IMR-90 (cell line): ENCODE results near the gene GGA2. TPM values are rescaled to one million over a fixed set of nuclear protein-coding genes. Genes with fewer than 3 reads are reported as not detected.

Source experiments
- ATAC-seq: fragments of 200-7000 bp; cut with Tn5 transposase; 2 replicates; pipeline ENCODE4 v1.9.1; 2020; ENCODE audit warnings: low read depth, mild to moderate bottlenecking, moderate library complexity
- BruUV-seq: library from RNA; stranded (reverse); fragments of 400-500 nt; replicated peaks from 2 replicates; lab custom pipeline; 2021; lab: Mats Ljungman, UMichigan
- CTCF ChIA-PET: fragments of 300-600 bp; formaldehyde crosslinking; extraction: SDS; loops from one replicate; lab custom pipeline; 2021; ENCODE audit warnings: antibody characterized with exemption; lab: Yijun Ruan, JAX
- POLR2A ChIA-PET: fragments of 300-600 bp; sonication (Branson Sonifier 250); formaldehyde crosslinking; loops from one replicate; lab custom pipeline; 2022; ENCODE audit warnings: antibody characterized with exemption; ENCODE audit not compliant: unreplicated experiment; lab: Charles Lee
- DNase-seq: peaks from one replicate; pipeline ENCODE4 v3.0.0; 2013
- H2AFZ ChIP-seq: replicated peaks from 2 replicates; pipeline ENCODE3; 2013; ENCODE audit warnings: low read length, mild to moderate bottlenecking; ENCODE audit not compliant: poor library complexity
- H2AK5ac ChIP-seq: 2 replicates; pipeline ENCODE4 v1.6.1; 2013; ENCODE audit warnings: low read depth, low read length, inconsistent platforms
- H2AK9ac ChIP-seq: replicated peaks from 2 replicates; pipeline ENCODE3; 2013; ENCODE audit warnings: mild to moderate bottlenecking, low read depth, low read length, moderate library complexity; ENCODE audit not compliant: poor library complexity
- H2BK120ac ChIP-seq: 2 replicates; pipeline ENCODE4 v1.6.1; 2013; ENCODE audit warnings: low read depth, low read length, inconsistent platforms
- H2BK15ac ChIP-seq: 3 replicates; pipeline ENCODE4 v1.6.1; 2013; ENCODE audit warnings: low read depth, low read length, inconsistent platforms
- H2BK20ac ChIP-seq: 2 replicates; pipeline ENCODE4 v1.6.1; 2013; ENCODE audit warnings: low read depth, mild to moderate bottlenecking, inconsistent platforms, low read length, moderate library complexity
- H2BK5ac ChIP-seq: 2 replicates; pipeline ENCODE4 v1.6.1; 2013; ENCODE audit warnings: mild to moderate bottlenecking, low read depth, low read length, inconsistent platforms; ENCODE audit not compliant: poor library complexity, severe bottlenecking
- H3K14ac ChIP-seq: replicated peaks from 2 replicates; pipeline ENCODE4 v1.6.1; 2013; ENCODE audit warnings: low read depth, low read length, inconsistent platforms
- H3K18ac ChIP-seq: 2 replicates; pipeline ENCODE4 v1.6.1; 2013; ENCODE audit warnings: low read depth, low read length, control low read depth
- H3K23ac ChIP-seq: 2 replicates; pipeline ENCODE4 v1.6.1; 2013; ENCODE audit warnings: low read depth, low read length, inconsistent platforms
- H3K27ac ChIP-seq: 2 replicates; pipeline ENCODE4 v1.5.1; 2013; ENCODE audit warnings: mild to moderate bottlenecking, control low read depth, low read length; ENCODE audit not compliant: insufficient read depth
- H3K27me3 ChIP-seq: 2 replicates; pipeline ENCODE4 v1.6.1; 2013; ENCODE audit warnings: low read length; ENCODE audit not compliant: control insufficient read depth, insufficient read depth
- H3K36me3 ChIP-seq: 2 replicates; pipeline ENCODE4 v1.6.1; 2013; ENCODE audit warnings: low read length, mixed read lengths; ENCODE audit not compliant: control insufficient read depth, insufficient read depth
- H3K4ac ChIP-seq: 2 replicates; pipeline ENCODE4 v1.6.1; 2013; ENCODE audit warnings: low read depth, low read length, inconsistent platforms
- H3K4me1 ChIP-seq: 2 replicates; pipeline ENCODE4 v1.6.1; 2013; ENCODE audit warnings: low read length, mixed read lengths; ENCODE audit not compliant: control insufficient read depth, insufficient read depth
- H3K4me2 ChIP-seq: 2 replicates; pipeline ENCODE4 v1.6.1; 2013; ENCODE audit warnings: low read depth, mild to moderate bottlenecking, control low read depth, low read length, moderate library complexity
- H3K4me3 ChIP-seq: 2 replicates; pipeline ENCODE4 v1.5.1; 2013; ENCODE audit warnings: low read depth, mild to moderate bottlenecking, control low read depth, low read length, moderate library complexity; ENCODE audit not compliant: insufficient read depth
- H3K56ac ChIP-seq: 2 replicates; pipeline ENCODE4 v1.6.1; 2013; ENCODE audit warnings: low read length, inconsistent platforms; ENCODE audit not compliant: insufficient read depth; ENCODE audit errors: extremely low read depth
- H3K79me1 ChIP-seq, 2 experiments: 2 replicates each; pipeline ENCODE4 v1.6.1; 2013; ENCODE audit warnings: low read length in 2 of 2, inconsistent platforms in 1 of 2, low read depth in 1 of 2
- H3K9ac ChIP-seq: 2 replicates; pipeline ENCODE4 v1.6.1; 2013; ENCODE audit warnings: low read depth, low read length, control low read depth
- H3K9me1 ChIP-seq: 2 replicates; pipeline ENCODE4 v1.6.1; 2013; ENCODE audit warnings: low read length, inconsistent platforms; ENCODE audit not compliant: insufficient read depth
- H3K9me3 ChIP-seq: 2 replicates; pipeline ENCODE4 v1.6.1; 2013; ENCODE audit warnings: low read length; ENCODE audit not compliant: control insufficient read depth, insufficient read depth
- H4K20me1 ChIP-seq: 2 replicates; pipeline ENCODE4 v1.6.1; 2013; ENCODE audit warnings: low read length, inconsistent platforms; ENCODE audit not compliant: insufficient read depth
- H4K5ac ChIP-seq: 2 replicates; pipeline ENCODE4 v1.6.1; 2013; ENCODE audit warnings: mild to moderate bottlenecking, low read depth, low read length, control low read depth
- H4K8ac ChIP-seq, 2 experiments: 2 replicates each; pipeline ENCODE4 v1.6.1; 2013; ENCODE audit warnings: low read depth in 2 of 2, low read length in 2 of 2, control low read depth in 1 of 2, inconsistent platforms in 1 of 2
- H4K91ac ChIP-seq: 2 replicates; pipeline ENCODE4 v1.6.1; 2013; ENCODE audit warnings: low read depth, low read length, inconsistent platforms; ENCODE audit not compliant: insufficient read depth
- BHLHE40 ChIP-seq: fragments of 150-350 bp; IDR thresholded peaks from 2 replicates; pipeline ENCODE4 v1.6.1; 2016; ENCODE audit warnings: mild to moderate bottlenecking, low read depth, low read length
- CEBPB ChIP-seq: IDR thresholded peaks from 2 replicates; pipeline ENCODE4 v1.6.1; 2012; ENCODE audit warnings: low read depth, low read length, improper control_type of control experiment
- CHD1 ChIP-seq: IDR thresholded peaks from 2 replicates; pipeline ENCODE4 v1.6.1; 2012; ENCODE audit warnings: low read depth, low read length, improper control_type of control experiment
- CTCF ChIP-seq: conservative IDR thresholded peaks from 2 replicates; pipeline ENCODE4 v1.5.1; 2012; ENCODE audit warnings: mild to moderate bottlenecking, low read depth, low read length, improper control_type of control experiment
- FOS ChIP-seq: fragments of 150-350 bp; IDR thresholded peaks from 2 replicates; pipeline ENCODE4 v1.6.1; 2016; ENCODE audit warnings: low read depth, low read length
- MAFK ChIP-seq: IDR thresholded peaks from 2 replicates; pipeline ENCODE4 v1.6.1; 2012; ENCODE audit warnings: low read depth, low read length, improper control_type of control experiment
- RCOR1 ChIP-seq: IDR thresholded peaks from 2 replicates; pipeline ENCODE4 v1.6.1; 2012; ENCODE audit warnings: mild to moderate bottlenecking, low read length, improper control_type of control experiment; ENCODE audit not compliant: insufficient replicate concordance
- WGBS, 2 experiments: methylation state at CpG; one replicate each; pipeline versions ENCODE4 v1.1.5 to v1.1.7; 2013; ENCODE audit warnings: missing lambda C conversion rate in 2 of 2; ENCODE audit not compliant: insufficient read length in 1 of 2; ENCODE audit errors: extremely low coverage in 2 of 2; 5-methylcytosine and 5-hydroxymethylcytosine counted together
- dilution Hi-C: fragments of 300-500 bp; cut with HindIII; formaldehyde crosslinking; loops from one replicate; pipeline ENCODE4 v1.14.3; 2018; ENCODE audit warnings: low sequenced_read_pairs; ENCODE audit not compliant: unreplicated experiment
- in situ Hi-C: fragments of 300-500 bp; cut with MboI; formaldehyde crosslinking; loops from 3 replicates; pipeline ENCODE4 v1.14.3; 2019; ENCODE audit warnings: low sequenced_read_pairs, inconsistent platforms, mixed read lengths
- intact Hi-C: fragments of 100-400 bp; cut with micrococcal nuclease; formaldehyde crosslinking; loops from 2 replicates; pipeline ENCODE4 v1.10.0; 2022
- polyA plus RNA-seq, 3 experiments: library from polyadenylated mRNA; depleted of rRNA; stranded (reverse); fragments of >200 nt; gene quantifications; 2 replicates each; pipeline ENCODE4 v1.2.3, GENCODE V29; 2012; ENCODE audit warnings: low replicate concordance in 1 of 3
- total RNA-seq: library from RNA; depleted of rRNA; stranded (reverse); fragments of >200 nt; gene quantifications from 2 replicates; pipeline ENCODE4 v1.2.3, GENCODE V29; 2012

Gene GGA2
- total and polyA plus RNA-seq, 2 of the 4 experiments (the other 2 are of a cell fraction): 16.5 to 30.1 TPM

GRCh38 chr16:23523876-23524385 is 13.6 kb upstream of the GGA2 start:
- no peak overlapping the region for H4K5ac ChIP-seq
- DNase-seq (no peak), ATAC-seq (no peak)
- no peak overlapping the region for H2AK9ac ChIP-seq
- H4K20me1 ChIP-seq: no peaks in the 10 kb centered on the region
- H3K4me2 ChIP-seq: no peak overlapping the region
- H4K91ac ChIP-seq: no peak overlapping the region
- no peak overlapping the region for H2AK5ac ChIP-seq
- no peak for TF ChIP-seq CEBPB
- no peak for TF ChIP-seq MAFK
- TF ChIP-seq CTCF: no peak
- no peak for TF ChIP-seq FOS
- no peak for TF ChIP-seq CHD1
- TF ChIP-seq BHLHE40: no peak
- TF ChIP-seq RCOR1: no peak
- H3K27ac ChIP-seq: no peak overlapping the region
- H2BK120ac ChIP-seq: no peak overlapping the region
- peaks cover 0 to 2% of the 10 kb centered on the region in 2 experiments; a peak in 1 of 4 replicates for H3K79me1 ChIP-seq
- H3K36me3 ChIP-seq: peaks cover 53% of the 10 kb centered on the region
- no peak overlapping the region for H3K4me3 ChIP-seq
- POLR2A ChIA-PET: no interaction called here
- no peaks in the 10 kb centered on the region for H3K4me1 ChIP-seq
- no peak overlapping the region for H3K18ac ChIP-seq
- in situ Hi-C loops: loop anchor here (5.0 kb wide), 1 partner anchor 48 kb away; no protein-coding TSS in a partner anchor
- no peaks in the 10 kb centered on the region for H3K9me3 ChIP-seq
- intact Hi-C loops: no loop called here
- no peak overlapping the region for H3K9ac ChIP-seq
- H2BK5ac ChIP-seq: no peak overlapping the region
- no peak overlapping the region for H2AFZ ChIP-seq
- no peak overlapping the region for H3K14ac ChIP-seq
- CTCF ChIA-PET: interaction anchor here (0.5 kb wide), 1 partner anchor 27 kb away, joined by 4 read pairs; no protein-coding TSS in a partner anchor
- dilution Hi-C loops: no loop called here
- no peak overlapping the region for H2BK20ac ChIP-seq
- BruUV-seq: no TSS peak
- WGBS, 2 experiments: 89% methylated on average over 3 of the region's 7 CpGs; no CpG with 5 or more reads in 1 of the 2 experiments
- H2BK15ac ChIP-seq: no peak overlapping the region
- no peak overlapping the region for H4K8ac ChIP-seq
- no peak overlapping the region for H3K4ac ChIP-seq
- no peak overlapping the region; the same call in 1 of the 2 replicates for H3K56ac ChIP-seq
- no peaks in the 10 kb centered on the region for H3K27me3 ChIP-seq
- H3K23ac ChIP-seq: no peak overlapping the region
- H3K9me1 ChIP-seq: 0 out of 2 replicates have a peak, but pooled peaks cover 4% of the 10 kb centered on the region
